KG1 (cell line): Measurements from ENCODE around the gene GGA1.

Experiments used
- DNase-seq: peaks from one replicate; lab custom pipeline; 2025; lab: John Stamatoyannopoulos, UW

GGA1 gene

GRCh38 chr22:37674951-37675929, 66.6 kb downstream of the GGA1 start, which contains the start of gene LGALS1:
Gene LGALS1, plus strand, starts transcription at chr22:37675636. Its CDS starts 67 bp downstream, at chr22:37675703.
- peak; percentile 67 for DNase-seq

- no peak for DNase-seq
Observed at GRCh38 chr22:37675930-37676735, 67.5 kb downstream of the GGA1 start.

- peak; percentile 72 for DNase-seq
Observed at GRCh38 chr22:37676736-37677492, 68.3 kb downstream of the GGA1 start.

GRCh38 chr22:37677493-37677974, 68.9 kb downstream of the GGA1 start:
- no peak for DNase-seq

GRCh38 chr22:37678372-37678771, 69.7 kb downstream of the GGA1 start:
- DNase-seq: no peak

- no peak for DNase-seq
Observed at GRCh38 chr22:37679670-37680069, 71.0 kb downstream of the GGA1 start.

- DNase-seq: no peak
Observed at GRCh38 chr22:37680191-37680851, 71.7 kb downstream of the GGA1 start.

GRCh38 chr22:37681001-37681424, 72.4 kb downstream of the GGA1 start:
- DNase-seq: no peak

- DNase-seq: peak; percentile 40
Observed at GRCh38 chr22:37681556-37682049, 73.0 kb downstream of the GGA1 start.
